ENCODE data around the gene THBS1.

THBS1 gene

DNA sequence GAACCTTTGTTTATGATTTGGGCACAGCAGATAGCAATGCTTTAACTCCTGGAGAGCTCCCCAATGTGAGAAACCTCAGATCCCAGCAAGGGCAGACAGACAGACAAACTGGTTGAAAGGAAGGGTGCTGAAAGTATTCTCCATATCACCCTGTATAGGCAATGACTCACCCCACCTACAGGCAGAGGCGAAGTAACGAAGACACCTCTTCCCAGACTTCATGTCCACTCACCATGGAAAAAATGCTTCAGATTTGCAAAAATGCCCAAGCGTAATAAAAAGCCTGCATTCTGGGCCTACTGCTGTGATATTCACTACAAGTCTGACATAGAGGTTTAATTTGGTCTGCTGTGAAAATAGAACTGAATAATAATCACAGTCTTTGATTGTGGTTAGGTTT, 50.5 kb downstream of the THBS1 start:
- DNase-seq (ENCODE audit: low read depth in 2 of 2): no peak

DNA sequence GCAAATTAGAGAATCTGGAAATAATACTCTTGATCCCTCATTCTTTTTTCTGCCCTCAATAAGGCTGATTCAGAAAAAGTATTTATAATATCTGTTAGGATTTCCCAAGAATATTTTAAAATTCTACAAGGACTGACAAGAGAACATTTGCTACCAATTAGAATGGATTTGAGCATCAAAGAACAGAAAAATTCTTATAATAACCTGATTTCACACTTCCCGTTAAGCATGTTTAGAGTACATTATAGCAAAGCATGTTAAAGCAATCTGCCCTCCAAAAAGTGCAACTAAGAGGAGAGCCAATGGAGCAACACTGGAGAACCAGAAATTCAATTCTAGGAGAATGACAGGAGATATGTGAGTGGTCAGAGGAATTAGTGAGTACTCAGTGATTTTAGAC, 57.2 kb downstream of the THBS1 start:
- DNase-seq (ENCODE audit: low read depth in 2 of 2): no peak

DNA sequence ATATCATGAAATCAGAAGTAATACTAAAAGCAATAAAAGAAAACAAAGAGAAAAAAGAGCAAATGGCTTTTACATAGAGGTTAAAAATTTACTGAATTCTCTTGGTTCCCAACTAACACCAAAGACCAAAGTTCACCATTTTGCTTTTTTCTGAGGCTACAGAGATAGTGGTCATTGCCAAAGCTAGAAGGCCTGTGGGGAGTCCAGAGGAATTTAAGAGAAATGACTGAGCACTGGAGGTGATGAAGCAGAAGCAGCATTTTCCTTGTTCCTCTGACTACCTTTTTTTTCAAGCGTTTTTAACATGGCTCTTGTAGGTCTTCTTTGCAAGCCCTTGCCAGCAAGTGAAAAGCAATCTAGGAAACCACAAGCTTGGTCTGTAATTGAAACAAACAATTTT, 58.2 kb downstream of the THBS1 start:
- DNase-seq (ENCODE audit: low read depth in 2 of 2): no peak

DNA sequence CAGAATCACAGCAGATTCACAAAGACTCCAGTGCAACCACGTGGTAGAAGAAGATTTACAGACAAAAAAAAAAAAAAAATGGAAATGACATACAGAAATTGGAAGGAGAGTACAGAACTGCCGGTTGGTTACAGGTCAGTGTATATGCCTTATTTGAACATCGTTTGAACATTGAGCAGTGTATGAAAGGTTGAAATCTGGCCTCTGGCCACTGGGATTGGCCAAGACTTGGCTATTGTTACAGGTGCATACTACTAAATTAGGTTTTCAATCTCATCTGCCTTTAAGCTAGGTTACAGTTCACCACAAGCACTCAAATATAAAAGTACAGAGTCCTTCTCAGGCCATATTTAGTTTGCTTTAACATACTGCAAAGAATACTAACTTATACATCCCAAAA, 59.8 kb downstream of the THBS1 start:
- no peak for DNase-seq (ENCODE audit: low read depth in 2 of 2)

DNA sequence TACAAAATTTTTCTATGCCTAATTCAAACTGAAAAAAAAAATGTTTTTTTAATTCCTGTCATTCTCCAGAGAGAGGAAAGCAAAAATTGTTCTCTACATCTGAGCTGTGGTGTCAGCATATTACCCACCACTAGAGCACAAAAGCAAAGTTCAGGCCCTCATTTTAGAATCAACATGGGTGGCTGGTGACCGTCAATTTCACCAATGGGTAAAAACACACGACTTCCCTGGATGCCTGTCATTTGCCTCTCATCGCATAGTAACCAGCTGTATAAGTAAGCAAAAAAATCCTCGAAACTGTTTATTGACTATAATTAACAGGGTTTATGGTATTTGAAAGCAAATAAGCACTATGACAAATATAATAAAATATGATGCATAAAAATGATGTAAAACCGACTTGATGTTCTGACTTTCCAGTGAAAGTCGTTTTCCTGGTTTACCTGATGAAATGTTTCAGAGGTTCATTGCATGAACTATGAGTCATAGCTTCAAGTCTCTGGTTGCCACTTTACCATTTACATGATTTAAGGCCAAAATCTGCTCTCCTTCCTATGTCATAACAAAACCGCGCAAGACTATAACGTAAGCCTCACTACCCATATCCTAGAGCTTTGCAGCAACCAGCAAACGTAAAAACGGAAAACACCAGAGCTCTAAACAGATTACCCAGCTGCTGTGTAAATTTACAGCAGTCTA, 60.5 kb downstream of the THBS1 start:
- DNase-seq (ENCODE audit: low read depth in 2 of 2): no peak

DNA sequence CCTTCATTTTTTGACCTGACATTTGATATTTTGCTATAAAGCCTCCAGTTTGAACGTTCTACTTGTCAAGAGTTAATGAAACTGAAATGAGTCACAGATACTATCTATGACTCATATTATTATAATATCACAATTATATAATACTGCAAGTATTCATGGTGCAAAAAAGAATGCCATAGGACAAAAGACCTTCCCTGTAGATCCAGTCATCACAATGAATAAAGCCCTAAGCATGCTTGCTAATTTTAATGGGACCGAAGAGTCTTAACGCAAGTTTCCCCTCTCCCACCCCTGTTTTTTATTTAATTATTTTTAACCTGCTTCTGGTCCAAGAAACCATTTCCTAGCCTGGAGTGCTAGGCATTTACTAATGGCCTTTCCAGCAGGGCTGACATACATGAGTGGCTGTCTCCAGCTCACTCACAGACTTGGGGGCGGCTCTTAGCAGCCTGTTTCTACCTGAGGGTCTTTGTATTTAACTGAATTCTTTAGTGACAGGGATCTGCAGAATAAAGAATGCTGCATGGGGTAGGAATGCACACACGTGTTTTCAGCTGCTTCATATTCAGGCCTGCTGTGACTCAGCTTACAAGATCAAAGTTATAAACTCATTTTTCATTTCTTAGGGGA, 61.2 kb downstream of the THBS1 start:
- no peak for DNase-seq (ENCODE audit: low read depth in 2 of 2)

DNA sequence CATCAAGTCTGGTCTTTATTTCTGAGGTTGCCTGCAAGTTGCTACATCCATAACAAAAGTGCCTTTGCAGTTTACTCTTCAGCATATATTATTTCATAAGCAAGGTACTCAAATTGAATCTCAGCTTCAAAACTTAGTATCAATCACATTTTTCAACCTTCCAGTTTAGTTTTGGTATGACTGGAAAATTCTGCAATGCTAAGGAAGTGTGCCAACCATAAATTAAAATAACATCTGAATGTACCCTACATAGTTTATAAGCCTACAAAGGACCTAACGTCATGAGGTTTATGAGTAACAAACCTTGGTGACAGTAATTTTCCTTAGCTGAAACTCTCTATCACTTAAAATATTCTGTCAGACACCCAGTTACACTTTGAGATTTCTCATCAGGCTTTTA, 62.8 kb downstream of the THBS1 start:
- no peak for DNase-seq (ENCODE audit: low read depth in 2 of 2)

DNA sequence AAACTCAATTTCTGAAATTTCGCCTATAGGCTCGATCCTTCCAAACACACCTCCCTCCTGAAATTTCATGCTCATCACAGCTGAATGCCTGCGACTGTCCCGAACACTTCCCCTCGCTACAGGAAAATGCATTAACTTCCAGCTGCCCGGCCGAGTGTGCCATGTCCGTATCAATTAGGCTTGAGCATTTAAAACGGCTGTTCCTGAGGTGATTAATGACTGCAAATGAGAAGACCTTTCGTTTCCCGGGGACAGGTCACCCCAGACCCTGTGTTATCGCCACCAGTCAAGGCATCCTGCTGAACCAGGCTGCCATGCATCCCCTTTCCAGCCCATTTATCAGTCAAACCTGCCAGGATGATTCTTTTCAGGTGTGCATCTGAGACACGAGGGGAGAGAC, 63.3 kb downstream of the THBS1 start:
- DNase-seq (ENCODE audit: low read depth in 2 of 2): no peak

DNA sequence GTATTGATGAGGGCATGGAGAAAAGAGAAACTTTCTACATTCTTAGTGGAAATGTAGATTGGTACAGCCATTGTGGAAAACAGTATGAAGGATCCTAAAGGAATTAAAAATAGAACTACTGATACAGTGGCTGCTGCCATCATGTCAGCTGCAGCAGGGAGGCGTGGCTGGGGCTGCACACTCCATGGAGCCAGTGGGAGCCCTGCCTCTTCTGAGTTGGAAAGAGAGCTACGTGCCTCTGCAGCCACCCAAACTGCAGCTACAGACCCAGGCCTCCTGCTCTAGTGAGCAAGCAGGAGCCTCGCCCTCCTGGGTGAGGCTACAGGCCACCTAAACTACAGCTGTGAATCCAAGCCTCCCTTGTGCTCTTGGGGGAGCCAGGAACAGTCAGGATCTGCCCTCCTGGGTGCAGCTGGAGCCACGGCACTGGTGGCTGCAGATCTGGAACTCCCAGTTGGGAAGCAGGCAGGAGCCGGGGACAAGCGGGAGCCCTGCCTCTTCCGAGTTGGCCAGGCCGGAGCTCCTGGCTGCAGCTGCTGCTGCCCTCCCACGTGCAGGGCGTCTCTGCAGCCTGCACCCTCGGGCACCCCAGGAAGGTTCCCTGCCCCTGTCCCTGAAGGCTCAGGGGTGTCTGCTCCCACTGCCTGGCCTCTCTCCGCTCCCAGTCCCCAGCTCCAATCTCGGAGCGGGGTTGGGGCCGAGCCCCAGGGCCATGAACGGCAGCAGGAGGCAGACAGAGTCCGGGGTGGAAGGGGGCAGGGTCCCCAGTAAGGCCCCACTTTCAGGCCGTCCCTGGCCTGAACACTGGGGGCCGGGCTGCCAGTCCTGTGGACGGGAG, 64.5 kb downstream of the THBS1 start:
- no peak for DNase-seq (ENCODE audit: low read depth in 2 of 2)

DNA sequence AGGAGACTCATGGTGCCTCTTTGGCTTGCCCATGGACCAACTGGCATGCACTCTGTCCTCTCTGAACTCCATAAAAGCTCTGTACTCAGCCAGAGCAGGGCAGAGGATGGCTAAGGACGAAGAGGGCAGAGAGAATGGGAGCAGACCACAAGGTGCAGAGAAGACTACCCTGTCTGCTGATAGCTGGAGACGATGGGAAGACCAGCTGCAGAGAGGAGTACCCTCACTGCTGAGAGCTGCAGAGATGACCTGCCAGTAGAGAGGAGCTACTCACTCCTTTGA, 65.0 kb downstream of the THBS1 start:
- DNase-seq (ENCODE audit: low read depth in 2 of 2): no peak

DNA sequence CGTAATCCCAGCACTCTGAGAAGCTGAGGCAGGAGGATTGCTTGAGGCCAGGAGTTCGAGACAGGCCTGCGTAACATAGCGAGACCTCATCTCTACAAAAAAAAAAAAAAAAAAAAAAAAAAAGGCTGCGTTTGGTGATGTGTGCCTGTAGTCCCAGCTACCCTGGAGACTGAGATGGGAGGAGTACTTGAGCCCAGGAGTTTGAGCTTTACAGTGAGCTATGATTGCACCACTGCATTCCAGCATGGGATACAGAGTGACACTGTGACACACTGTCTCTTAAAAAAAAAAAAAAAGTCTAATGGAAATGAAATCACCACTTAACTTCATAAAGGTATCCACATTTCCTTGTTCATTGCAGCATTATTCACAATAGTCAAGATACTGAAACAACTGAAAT, 65.5 kb downstream of the THBS1 start:
- DNase-seq (ENCODE audit: low read depth in 2 of 2): no peak

All from stimulated activated CD4-positive, alpha-beta T cell treated with anti-CD3 and anti-CD28 coated beads, Interleukin-1b, Interleukin-23, amount 100 ng/mL, for 1 hour (primary cell).